Adrenal gland (tissue), 5 donors: Measurements from ENCODE around the gene H2AZ2.

ENCODE experiments used
- POLR2A ChIP-seq, 2 donors: fragments of 450-650 bp; IDR thresholded peaks; one replicate each; pipeline ENCODE4 v1.6.1; 2017; ENCODE audit warnings: antibody characterized with exemption in 2 of 2, mild to moderate bottlenecking in 2 of 2, moderate library complexity in 1 of 2
- TF ChIP-seq, protein P1 (sequence below), 6 experiments: fragments of 450-650 bp in 4 of 6; fragments of 200-600 bp in 2 of 6; sonication (generic) in 1 of 6; IDR thresholded peaks; 1 replicate in 5 of 6; 2 replicates in 1 of 6; pipeline versions ENCODE4 v1.5.1 to v1.8.0; 2016 to 2021; ENCODE audit warnings: antibody characterized with exemption in 6 of 6, mild to moderate bottlenecking in 2 of 6, moderate library complexity in 1 of 6
- donor health status: DM: no; HTN: no; CAD: no.

- peak in 1 of 2 donors; percentile 21 for TF ChIP-seq POLR2A (IDR thresholded peaks at IDR 0.05)
- TF ChIP-seq, protein P1, sequence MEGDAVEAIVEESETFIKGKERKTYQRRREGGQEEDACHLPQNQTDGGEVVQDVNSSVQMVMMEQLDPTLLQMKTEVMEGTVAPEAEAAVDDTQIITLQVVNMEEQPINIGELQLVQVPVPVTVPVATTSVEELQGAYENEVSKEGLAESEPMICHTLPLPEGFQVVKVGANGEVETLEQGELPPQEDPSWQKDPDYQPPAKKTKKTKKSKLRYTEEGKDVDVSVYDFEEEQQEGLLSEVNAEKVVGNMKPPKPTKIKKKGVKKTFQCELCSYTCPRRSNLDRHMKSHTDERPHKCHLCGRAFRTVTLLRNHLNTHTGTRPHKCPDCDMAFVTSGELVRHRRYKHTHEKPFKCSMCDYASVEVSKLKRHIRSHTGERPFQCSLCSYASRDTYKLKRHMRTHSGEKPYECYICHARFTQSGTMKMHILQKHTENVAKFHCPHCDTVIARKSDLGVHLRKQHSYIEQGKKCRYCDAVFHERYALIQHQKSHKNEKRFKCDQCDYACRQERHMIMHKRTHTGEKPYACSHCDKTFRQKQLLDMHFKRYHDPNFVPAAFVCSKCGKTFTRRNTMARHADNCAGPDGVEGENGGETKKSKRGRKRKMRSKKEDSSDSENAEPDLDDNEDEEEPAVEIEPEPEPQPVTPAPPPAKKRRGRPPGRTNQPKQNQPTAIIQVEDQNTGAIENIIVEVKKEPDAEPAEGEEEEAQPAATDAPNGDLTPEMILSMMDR (IDR thresholded peaks at IDR 0.05) = no peak
Measured at GRCh38 chr7:44867073-44867995, 19.4 kb upstream of the H2AZ2 start.
